Measurements from ENCODE around the gene MAG.

The MAG gene

DNA sequence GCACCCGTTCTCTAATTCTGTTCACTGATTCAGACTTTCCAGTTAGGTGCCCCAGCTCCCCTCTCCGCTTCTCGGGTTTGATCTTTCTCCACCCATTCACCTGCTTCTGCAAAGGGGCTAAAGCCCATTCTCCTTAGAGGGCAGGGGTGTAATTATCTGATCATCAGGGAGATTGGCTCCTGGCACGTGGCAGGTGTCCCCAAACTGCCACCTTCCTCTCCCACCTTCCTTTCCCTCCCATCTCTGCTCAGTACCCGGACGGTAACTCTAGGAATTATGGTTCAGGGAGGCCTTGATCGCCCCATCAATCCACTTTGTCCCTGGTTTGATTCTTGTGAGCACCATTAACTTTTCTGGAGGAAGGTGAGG, 56.0 kb downstream of the MAG start (continued):
- TF ChIP-seq, protein P1, sequence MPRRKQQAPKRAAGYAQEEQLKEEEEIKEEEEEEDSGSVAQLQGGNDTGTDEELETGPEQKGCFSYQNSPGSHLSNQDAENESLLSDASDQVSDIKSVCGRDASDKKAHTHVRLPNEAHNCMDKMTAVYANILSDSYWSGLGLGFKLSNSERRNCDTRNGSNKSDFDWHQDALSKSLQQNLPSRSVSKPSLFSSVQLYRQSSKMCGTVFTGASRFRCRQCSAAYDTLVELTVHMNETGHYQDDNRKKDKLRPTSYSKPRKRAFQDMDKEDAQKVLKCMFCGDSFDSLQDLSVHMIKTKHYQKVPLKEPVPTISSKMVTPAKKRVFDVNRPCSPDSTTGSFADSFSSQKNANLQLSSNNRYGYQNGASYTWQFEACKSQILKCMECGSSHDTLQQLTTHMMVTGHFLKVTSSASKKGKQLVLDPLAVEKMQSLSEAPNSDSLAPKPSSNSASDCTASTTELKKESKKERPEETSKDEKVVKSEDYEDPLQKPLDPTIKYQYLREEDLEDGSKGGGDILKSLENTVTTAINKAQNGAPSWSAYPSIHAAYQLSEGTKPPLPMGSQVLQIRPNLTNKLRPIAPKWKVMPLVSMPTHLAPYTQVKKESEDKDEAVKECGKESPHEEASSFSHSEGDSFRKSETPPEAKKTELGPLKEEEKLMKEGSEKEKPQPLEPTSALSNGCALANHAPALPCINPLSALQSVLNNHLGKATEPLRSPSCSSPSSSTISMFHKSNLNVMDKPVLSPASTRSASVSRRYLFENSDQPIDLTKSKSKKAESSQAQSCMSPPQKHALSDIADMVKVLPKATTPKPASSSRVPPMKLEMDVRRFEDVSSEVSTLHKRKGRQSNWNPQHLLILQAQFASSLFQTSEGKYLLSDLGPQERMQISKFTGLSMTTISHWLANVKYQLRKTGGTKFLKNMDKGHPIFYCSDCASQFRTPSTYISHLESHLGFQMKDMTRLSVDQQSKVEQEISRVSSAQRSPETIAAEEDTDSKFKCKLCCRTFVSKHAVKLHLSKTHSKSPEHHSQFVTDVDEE (CRISPR knock-in tag; IDR thresholded peaks at IDR 0.05), result no peak

DNA sequence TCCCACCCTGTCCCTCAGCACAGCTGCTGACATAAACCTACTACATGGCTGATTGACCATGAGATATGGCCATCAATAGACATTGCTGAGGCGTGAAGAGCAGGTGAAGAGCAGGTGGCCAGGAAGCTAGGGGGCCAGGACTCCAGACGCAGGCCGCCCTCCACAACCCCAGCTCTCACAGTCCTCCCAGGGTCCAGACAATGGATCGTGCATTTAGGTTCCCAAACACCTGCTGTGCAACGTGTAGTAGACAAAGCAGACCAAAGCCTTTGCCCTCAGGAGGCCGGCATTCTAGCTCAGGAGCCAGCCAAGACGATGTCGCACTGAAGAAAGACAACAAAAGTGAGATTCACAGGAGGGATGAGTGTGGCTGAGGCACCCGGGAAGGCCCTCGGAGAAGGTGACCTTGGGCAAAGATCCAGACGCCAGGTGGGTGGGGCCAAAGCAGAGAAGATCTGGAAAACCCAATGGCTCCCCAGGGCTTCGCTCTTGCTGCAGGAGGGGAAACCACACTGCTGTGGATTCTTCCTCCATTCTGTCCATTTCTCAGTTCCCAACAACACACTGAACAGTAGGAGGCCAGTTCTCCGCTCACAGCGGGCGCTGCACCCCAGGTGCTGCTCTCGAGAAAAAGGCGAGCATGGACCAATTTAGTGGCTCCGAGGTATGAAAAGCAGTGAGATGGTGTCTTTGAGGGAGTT, 57.1 kb downstream of the MAG start:
- no peak for ATAC-seq
- TF ChIP-seq ESRRG (CRISPR knock-in tag; IDR thresholded peaks at IDR 0.05) (no peak), OSR1 (CRISPR knock-in tag; IDR thresholded peaks at IDR 0.05) (no peak), ZNF8 (CRISPR knock-in tag; IDR thresholded peaks at IDR 0.05) (no peak), ISL1 (CRISPR knock-in tag; IDR thresholded peaks at IDR 0.05) (no peak), SNAI2 (CRISPR knock-in tag; IDR thresholded peaks at IDR 0.05) (no peak), ZFP3 (CRISPR knock-in tag; IDR thresholded peaks at IDR 0.05) (no peak), BACH2 (CRISPR knock-in tag; IDR thresholded peaks at IDR 0.05; ENCODE audit: borderline replicate concordance) (no peak), ZFP30 (CRISPR knock-in tag; IDR thresholded peaks at IDR 0.05) (no peak), CSDC2 (CRISPR knock-in tag; IDR thresholded peaks at IDR 0.05) (no peak), RARB (CRISPR knock-in tag; IDR thresholded peaks at IDR 0.05) (no peak), ZNF565 (CRISPR knock-in tag; conservative IDR thresholded peaks at IDR 0.05; ENCODE audit: low read depth) (no peak), GLIS3 (CRISPR knock-in tag; IDR thresholded peaks at IDR 0.05) (no peak), ZNF70 (CRISPR knock-in tag; IDR thresholded peaks at IDR 0.05) (no peak), ZC3H10 (CRISPR knock-in tag; IDR thresholded peaks at IDR 0.05) (no peak), TOX (CRISPR knock-in tag; IDR thresholded peaks at IDR 0.05; ENCODE audit: borderline replicate concordance) (no peak)
- TF ChIP-seq, protein P2, sequence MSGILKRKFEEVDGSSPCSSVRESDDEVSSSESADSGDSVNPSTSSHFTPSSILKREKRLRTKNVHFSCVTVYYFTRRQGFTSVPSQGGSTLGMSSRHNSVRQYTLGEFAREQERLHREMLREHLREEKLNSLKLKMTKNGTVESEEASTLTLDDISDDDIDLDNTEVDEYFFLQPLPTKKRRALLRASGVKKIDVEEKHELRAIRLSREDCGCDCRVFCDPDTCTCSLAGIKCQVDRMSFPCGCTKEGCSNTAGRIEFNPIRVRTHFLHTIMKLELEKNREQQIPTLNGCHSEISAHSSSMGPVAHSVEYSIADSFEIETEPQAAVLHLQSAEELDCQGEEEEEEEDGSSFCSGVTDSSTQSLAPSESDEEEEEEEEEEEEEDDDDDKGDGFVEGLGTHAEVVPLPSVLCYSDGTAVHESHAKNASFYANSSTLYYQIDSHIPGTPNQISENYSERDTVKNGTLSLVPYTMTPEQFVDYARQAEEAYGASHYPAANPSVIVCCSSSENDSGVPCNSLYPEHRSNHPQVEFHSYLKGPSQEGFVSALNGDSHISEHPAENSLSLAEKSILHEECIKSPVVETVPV (CRISPR knock-in tag; IDR thresholded peaks at IDR 0.05), result no peak
- TF ChIP-seq, protein P3, sequence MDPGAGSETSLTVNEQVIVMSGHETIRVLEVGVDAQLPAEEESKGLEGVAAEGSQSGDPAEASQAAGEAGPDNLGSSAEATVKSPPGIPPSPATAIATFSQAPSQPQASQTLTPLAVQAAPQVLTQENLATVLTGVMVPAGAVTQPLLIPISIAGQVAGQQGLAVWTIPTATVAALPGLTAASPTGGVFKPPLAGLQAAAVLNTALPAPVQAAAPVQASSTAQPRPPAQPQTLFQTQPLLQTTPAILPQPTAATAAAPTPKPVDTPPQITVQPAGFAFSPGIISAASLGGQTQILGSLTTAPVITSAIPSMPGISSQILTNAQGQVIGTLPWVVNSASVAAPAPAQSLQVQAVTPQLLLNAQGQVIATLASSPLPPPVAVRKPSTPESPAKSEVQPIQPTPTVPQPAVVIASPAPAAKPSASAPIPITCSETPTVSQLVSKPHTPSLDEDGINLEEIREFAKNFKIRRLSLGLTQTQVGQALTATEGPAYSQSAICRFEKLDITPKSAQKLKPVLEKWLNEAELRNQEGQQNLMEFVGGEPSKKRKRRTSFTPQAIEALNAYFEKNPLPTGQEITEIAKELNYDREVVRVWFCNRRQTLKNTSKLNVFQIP (CRISPR knock-in tag; IDR thresholded peaks at IDR 0.05; ENCODE audit: borderline replicate concordance, low read depth), result no peak
- TF ChIP-seq, protein P4, sequence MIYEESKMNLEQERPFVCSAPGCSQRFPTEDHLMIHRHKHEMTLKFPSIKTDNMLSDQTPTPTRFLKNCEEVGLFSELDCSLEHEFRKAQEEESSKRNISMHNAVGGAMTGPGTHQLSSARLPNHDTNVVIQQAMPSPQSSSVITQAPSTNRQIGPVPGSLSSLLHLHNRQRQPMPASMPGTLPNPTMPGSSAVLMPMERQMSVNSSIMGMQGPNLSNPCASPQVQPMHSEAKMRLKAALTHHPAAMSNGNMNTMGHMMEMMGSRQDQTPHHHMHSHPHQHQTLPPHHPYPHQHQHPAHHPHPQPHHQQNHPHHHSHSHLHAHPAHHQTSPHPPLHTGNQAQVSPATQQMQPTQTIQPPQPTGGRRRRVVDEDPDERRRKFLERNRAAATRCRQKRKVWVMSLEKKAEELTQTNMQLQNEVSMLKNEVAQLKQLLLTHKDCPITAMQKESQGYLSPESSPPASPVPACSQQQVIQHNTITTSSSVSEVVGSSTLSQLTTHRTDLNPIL (CRISPR knock-in tag; IDR thresholded peaks at IDR 0.05; ENCODE audit: low read depth), result no peak
- TF ChIP-seq, protein P5, sequence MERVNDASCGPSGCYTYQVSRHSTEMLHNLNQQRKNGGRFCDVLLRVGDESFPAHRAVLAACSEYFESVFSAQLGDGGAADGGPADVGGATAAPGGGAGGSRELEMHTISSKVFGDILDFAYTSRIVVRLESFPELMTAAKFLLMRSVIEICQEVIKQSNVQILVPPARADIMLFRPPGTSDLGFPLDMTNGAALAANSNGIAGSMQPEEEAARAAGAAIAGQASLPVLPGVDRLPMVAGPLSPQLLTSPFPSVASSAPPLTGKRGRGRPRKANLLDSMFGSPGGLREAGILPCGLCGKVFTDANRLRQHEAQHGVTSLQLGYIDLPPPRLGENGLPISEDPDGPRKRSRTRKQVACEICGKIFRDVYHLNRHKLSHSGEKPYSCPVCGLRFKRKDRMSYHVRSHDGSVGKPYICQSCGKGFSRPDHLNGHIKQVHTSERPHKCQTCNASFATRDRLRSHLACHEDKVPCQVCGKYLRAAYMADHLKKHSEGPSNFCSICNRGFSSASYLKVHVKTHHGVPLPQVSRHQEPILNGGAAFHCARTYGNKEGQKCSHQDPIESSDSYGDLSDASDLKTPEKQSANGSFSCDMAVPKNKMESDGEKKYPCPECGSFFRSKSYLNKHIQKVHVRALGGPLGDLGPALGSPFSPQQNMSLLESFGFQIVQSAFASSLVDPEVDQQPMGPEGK (CRISPR knock-in tag; IDR thresholded peaks at IDR 0.05; ENCODE audit: borderline replicate concordance), result no peak

DNA sequence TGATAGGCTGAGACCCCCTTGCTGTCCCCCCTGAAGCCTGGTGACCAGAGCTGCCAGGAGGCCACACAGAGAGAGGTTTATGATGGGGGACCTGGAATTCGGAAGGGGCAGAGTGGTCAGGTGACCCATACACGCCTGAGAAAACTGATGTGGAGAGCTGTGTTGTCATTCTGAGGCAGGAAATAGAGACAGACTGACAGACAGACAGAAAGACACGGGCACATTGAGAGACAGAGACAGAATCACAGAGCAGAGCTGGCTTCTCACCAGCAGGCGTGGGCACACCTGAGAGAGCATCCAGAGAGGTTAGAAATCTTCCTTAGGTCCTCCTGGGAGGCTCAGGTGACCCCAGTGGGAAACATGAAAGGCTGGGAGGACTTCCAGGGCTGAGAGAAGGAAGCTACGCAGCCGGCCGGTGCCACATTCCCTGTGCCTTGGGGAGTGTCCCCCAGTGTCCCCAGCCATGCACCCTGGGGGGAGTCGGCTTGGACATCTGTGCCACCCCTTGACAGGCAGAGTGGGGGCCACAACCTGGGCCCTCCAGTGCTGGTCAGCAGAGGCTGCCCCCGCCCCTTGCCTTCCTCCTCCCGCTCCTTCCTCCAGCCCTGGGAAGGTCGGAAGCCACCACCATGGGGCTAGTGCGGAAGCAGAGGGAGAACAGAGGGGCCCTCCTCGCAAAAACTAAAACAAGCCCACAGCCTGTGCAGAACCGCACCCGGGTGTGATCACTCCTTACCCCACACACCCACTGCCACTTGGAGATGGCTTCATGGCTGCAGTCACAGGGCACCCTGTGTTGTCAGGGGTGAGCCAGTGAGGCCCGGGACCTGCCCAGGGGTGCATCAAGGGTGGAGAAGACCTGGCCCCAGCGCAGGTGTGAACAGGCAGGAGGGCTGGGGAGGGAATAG, 57.9 kb downstream of the MAG start:
- ATAC-seq, result no peak
- TF ChIP-seq ZNF70 (CRISPR knock-in tag; IDR thresholded peaks at IDR 0.05) (no peak), CSDC2 (CRISPR knock-in tag; IDR thresholded peaks at IDR 0.05) (no peak), BACH2 (CRISPR knock-in tag; IDR thresholded peaks at IDR 0.05; ENCODE audit: borderline replicate concordance) (no peak), ZNF565 (CRISPR knock-in tag; conservative IDR thresholded peaks at IDR 0.05; ENCODE audit: low read depth) (no peak), ZNF8 (CRISPR knock-in tag; IDR thresholded peaks at IDR 0.05) (no peak), TOX (CRISPR knock-in tag; IDR thresholded peaks at IDR 0.05; ENCODE audit: borderline replicate concordance) (no peak), OSR1 (CRISPR knock-in tag; IDR thresholded peaks at IDR 0.05) (no peak), RARB (CRISPR knock-in tag; IDR thresholded peaks at IDR 0.05) (no peak), ZC3H10 (CRISPR knock-in tag; IDR thresholded peaks at IDR 0.05) (no peak), ZFP30 (CRISPR knock-in tag; IDR thresholded peaks at IDR 0.05) (no peak), ARNTL (CRISPR knock-in tag; IDR thresholded peaks at IDR 0.05; ENCODE audit: borderline replicate concordance, low read depth) (no peak)
- TF ChIP-seq, protein P3 (CRISPR knock-in tag; IDR thresholded peaks at IDR 0.05; ENCODE audit: borderline replicate concordance, low read depth), result no peak
- TF ChIP-seq, protein P4 (CRISPR knock-in tag; IDR thresholded peaks at IDR 0.05; ENCODE audit: low read depth), result no peak

Measured in SK-N-SH treated with all-trans-retinoic acid at 6 μM for 48 hours (cell line).